GM12878 (cell line): ENCODE results near the gene GIT1. TPM values are rescaled to one million over a fixed set of nuclear protein-coding genes. Genes with fewer than 3 reads are reported as not detected.

Experiments used
- ATAC-seq: fragments of 200-7000 bp; cut with Tn5 transposase; 3 replicates; pipeline ENCODE4 v1.9.1; 2020; ENCODE audit warnings: mild to moderate bottlenecking, moderate library complexity
- BruUV-seq: library from RNA; stranded (reverse); fragments of 400-500 nt; replicated peaks from 2 replicates; lab custom pipeline; 2021; lab: Mats Ljungman, UMichigan
- CTCF ChIA-PET: fragments of 300-600 bp; sonication (Branson Sonifier 250); formaldehyde crosslinking; extraction: SDS; loops from one replicate; lab custom pipeline; 2021; ENCODE audit warnings: inconsistent platforms; lab: Yijun Ruan, JAX
- POLR2A ChIA-PET: fragments of 350-600 bp; formaldehyde crosslinking; extraction: SDS; loops from one replicate; lab custom pipeline; 2021; ENCODE audit warnings: inconsistent platforms; lab: Charles Lee
- RAD21 ChIA-PET: fragments of 300-600 bp; sonication (Branson Sonifier 250); formaldehyde crosslinking; loops from one replicate; lab custom pipeline; 2023; ENCODE audit warnings: antibody characterized with exemption; ENCODE audit not compliant: unreplicated experiment; lab: Charles Lee
- SMC1A ChIA-PET: fragments of 300-600 bp; sonication (Branson Sonifier 250); formaldehyde crosslinking; loops from one replicate; lab custom pipeline; 2023; ENCODE audit not compliant: unreplicated experiment, uncharacterized antibody; lab: Charles Lee
- DNase-seq: peaks from one replicate; pipeline ENCODE4 v3.0.0-alpha.2; 2011; ENCODE audit warnings: low read depth, low spot score
- FAIRE-seq: peaks from 3 replicates; lab custom pipeline; 2011; peaks lifted over from hg19 to GRCh38; lab: Jason Lieb, UNC
- H2AFZ ChIP-seq: 2 replicates; pipeline ENCODE4 v1.6.0; 2011; ENCODE audit warnings: low read depth, low read length, control low read depth; ENCODE audit not compliant: control insufficient read depth
- H3K27ac ChIP-seq: 2 replicates; pipeline ENCODE4 v1.5.1; 2011; ENCODE audit warnings: control low read depth; ENCODE audit not compliant: control insufficient read depth, insufficient read depth
- H3K27me3 ChIP-seq, 2 experiments: replicated peaks in 1 of 2; 2 replicates each; pipeline versions ENCODE4 v1.6.0 to v1.6.1; 2011; ENCODE audit warnings: low read length in 1 of 2; ENCODE audit not compliant: control insufficient read depth in 2 of 2, insufficient read depth in 2 of 2
- H3K36me3 ChIP-seq, 2 experiments: 2 replicates each; pipeline ENCODE4 v1.5.1; 2011; ENCODE audit warnings: low read length in 1 of 2; ENCODE audit not compliant: control insufficient read depth in 2 of 2, insufficient read depth in 2 of 2
- H3K4me1 ChIP-seq: 2 replicates; pipeline ENCODE4 v1.6.1; 2011; ENCODE audit warnings: mild to moderate bottlenecking, low read length, moderate library complexity, mixed read lengths; ENCODE audit not compliant: control insufficient read depth, insufficient read depth
- H3K4me2 ChIP-seq: 2 replicates; pipeline ENCODE4 v1.6.0; 2011; ENCODE audit warnings: control low read depth; ENCODE audit not compliant: control insufficient read depth, insufficient read depth
- H3K4me3 ChIP-seq: fragments of 200-600 bp; sonication (generic); 2 replicates; pipeline ENCODE4 v1.5.1; 2016
- H3K79me2 ChIP-seq: 2 replicates; pipeline ENCODE4 v1.6.0; 2011; ENCODE audit warnings: low read length; ENCODE audit not compliant: control insufficient read depth, insufficient read depth
- H3K9ac ChIP-seq: 2 replicates; pipeline ENCODE4 v1.8.0; 2011; ENCODE audit warnings: low read length, control low read depth, mixed read lengths; ENCODE audit not compliant: control insufficient read depth, insufficient read depth
- H3K9me3 ChIP-seq: replicated peaks from 3 replicates; pipeline ENCODE4 v1.5.1; 2011; ENCODE audit warnings: mild to moderate bottlenecking, low read length; ENCODE audit not compliant: control insufficient read depth, insufficient read depth
- H4K20me1 ChIP-seq: 2 replicates; pipeline ENCODE4 v1.6.0; 2011; ENCODE audit not compliant: control insufficient read depth, insufficient read depth
- BACH1 ChIP-seq: fragments of 450-650 bp; IDR thresholded peaks from 2 replicates; pipeline ENCODE4 v1.6.1; 2017; ENCODE audit warnings: mild to moderate bottlenecking, borderline replicate concordance
- BRCA1 ChIP-seq: IDR thresholded peaks from 2 replicates; pipeline ENCODE4 v1.6.1; 2011; ENCODE audit warnings: low read depth, low read length, improper control_type of control experiment
- CHD1 ChIP-seq: IDR thresholded peaks from 2 replicates; pipeline ENCODE4 v1.6.1; 2012; ENCODE audit warnings: low read depth, low read length, improper control_type of control experiment
- IRF4 ChIP-seq: IDR thresholded peaks from 2 replicates; pipeline ENCODE4 v1.6.1; 2011; ENCODE audit warnings: low read depth, low read length
- SMARCA5 ChIP-seq: fragments of 450-650 bp; IDR thresholded peaks from 2 replicates; pipeline ENCODE4 v1.6.1; 2017; ENCODE audit warnings: mild to moderate bottlenecking
- WRNIP1 ChIP-seq: IDR thresholded peaks from 2 replicates; pipeline ENCODE4 v1.6.1; 2011; ENCODE audit warnings: low read depth, low read length, improper control_type of control experiment, borderline replicate concordance
- ZNF207 ChIP-seq: fragments of 450-650 bp; IDR thresholded peaks from 2 replicates; pipeline ENCODE4 v1.6.1; 2014; ENCODE audit warnings: antibody characterized with exemption, mild to moderate bottlenecking, borderline replicate concordance
- ZNF217 ChIP-seq: fragments of 450-650 bp; IDR thresholded peaks from 2 replicates; pipeline ENCODE4 v1.6.1; 2017; ENCODE audit warnings: antibody characterized with exemption, mild to moderate bottlenecking
- WGBS: methylation state at CpG from one replicate; pipeline ENCODE4 v1.1.6; 2016; ENCODE audit warnings: low lambda C conversion rate; ENCODE audit not compliant: insufficient replicate concordance, insufficient coverage; ENCODE audit errors: missing lambda C conversion rate; 5-methylcytosine and 5-hydroxymethylcytosine counted together
- in situ Hi-C: fragments of 300-500 bp; cut with MboI; formaldehyde crosslinking; loops from 9 replicates; pipeline ENCODE4 v1.14.3; 2018; ENCODE audit warnings: mixed read lengths
- intact Hi-C: fragments of 100-400 bp; cut with micrococcal nuclease; formaldehyde crosslinking; loops from one replicate; pipeline ENCODE4 v1.14.2; 2022; ENCODE audit not compliant: unreplicated experiment
- polyA plus RNA-seq, 11 experiments: library from polyadenylated mRNA; depleted of rRNA in 4 of 11; unstranded in 6 of 11; stranded (reverse) in 5 of 11; fragments of >200 nt; fragmentation: Nextera tagmentation in 4 of 11; fragmentation: Illumina TruSeq in 1 of 11; extraction: Ambion mirVana in 4 of 11; extraction: Trizol in 1 of 11; gene quantifications; 1 replicate in 1 of 11; 2 replicates in 10 of 11; pipeline versions ENCODE4 v1.2.1 to v1.2.3, GENCODE V29; 2011 to 2016; ENCODE audit warnings: inconsistent platforms in 2 of 11, missing spikeins in 2 of 11, low read depth in 1 of 11
- total RNA-seq, 4 experiments: library from RNA; depleted of rRNA in 3 of 4; stranded (reverse); fragments of >200 nt in 3 of 4; fragmentation: Illumina TruSeq in 1 of 4; extraction: Trizol in 1 of 4; gene quantifications; 2 replicates each; pipeline versions ENCODE4 v1.2.1 to v1.2.3, GENCODE V29; 2013 to 2021

Gene GIT1
- total and polyA plus RNA-seq, 10 of the 15 experiments (the other 5 are each of a cell fraction or from before 2014, with no cell fraction given): 0.24 to 45.3 (median 20.9) TPM

- in situ Hi-C loops (no loop called here), intact Hi-C loops (no loop called here)
- peaks cover 24 to 26% of the 10 kb centered on the region in 2 experiments for H3K36me3 ChIP-seq
- no peak overlapping the region for H3K4me2 ChIP-seq
- H3K27me3 ChIP-seq: no peaks in the 10 kb centered on the region
- TF ChIP-seq WRNIP1 (no peak), BACH1 (no peak)
- H2AFZ ChIP-seq: no peak overlapping the region
- no peaks in the 10 kb centered on the region for H3K4me1 ChIP-seq
- H4K20me1 ChIP-seq: no peaks in the 10 kb centered on the region
- no peak overlapping the region for H3K4me3 ChIP-seq
- no TSS peak for BruUV-seq
- RAD21 ChIA-PET: no interaction called here
- no peak for FAIRE-seq
- H3K79me2 ChIP-seq: no peaks in the 10 kb centered on the region
- DNase-seq: no peak
- H3K27ac ChIP-seq: no peak overlapping the region
- H3K9me3 ChIP-seq: no peaks in the 10 kb centered on the region
- WGBS: 84% methylated on average over 6 of the region's 6 CpGs
- CTCF ChIA-PET: no interaction called here
- POLR2A ChIA-PET: no interaction called here
- no peak overlapping the region for H3K9ac ChIP-seq
- SMC1A ChIA-PET: no interaction called here
- no peak; the same call in 2 of the 3 replicates for ATAC-seq
Observed at GRCh38 chr17:29630630-29631193, 41.3 kb upstream of the GIT1 start.

- Histone ChIP-seq H3K9me3 (no peaks in the 10 kb centered on the region), H3K27me3 (no peaks in the 10 kb centered on the region), H2AFZ (no peak overlapping the region), H3K4me1 (no peaks in the 10 kb centered on the region), H3K4me3 (no peak overlapping the region), H3K79me2 (no peaks in the 10 kb centered on the region), H4K20me1 (no peaks in the 10 kb centered on the region), H3K9ac (no peak overlapping the region), H3K4me2 (no peak overlapping the region), H3K36me3 (peaks cover 23 to 26% of the 10 kb centered on the region in 2 experiments), H3K27ac (no peak overlapping the region)
- DNase-seq (no peak), FAIRE-seq (no peak), ATAC-seq (no peak)
- in situ Hi-C loops (no loop called here), intact Hi-C loops (no loop called here)
- WGBS: 35% methylated on average over 2 of the region's 2 CpGs
- CTCF ChIA-PET: no interaction called here
- RAD21 ChIA-PET: no interaction called here
- BruUV-seq: no TSS peak
- POLR2A ChIA-PET: no interaction called here
- SMC1A ChIA-PET: no interaction called here
- TF ChIP-seq IRF4: no peak
- TF ChIP-seq BRCA1: no peak
- no peak for TF ChIP-seq SMARCA5
- TF ChIP-seq ZNF207: no peak
- TF ChIP-seq CHD1: no peak
- no peak for TF ChIP-seq ZNF217
Observed at GRCh38 chr17:29629839-29630238, 40.4 kb upstream of the GIT1 start.
